Tibial artery (tissue), 4 donors: ENCODE measurements around the gene KIAA1671.

ENCODE experiments used
- DNase-seq, 2 donors: peaks; one replicate each; pipeline ENCODE4 v3.0.0-alpha.2; 2019
- H3K27ac ChIP-seq, 2 donors: fragments of 200-600 bp; sonication (generic) in 1 of 2; 1 replicate in 1 of 2; 2 replicates in 1 of 2; pipeline ENCODE4 v1.5.1; 2018 to 2019; ENCODE audit warnings: mild to moderate bottlenecking in 1 of 2
- H3K27me3 ChIP-seq, 2 donors: fragments of 200-600 bp; sonication (generic) in 1 of 2; one replicate each; pipeline versions ENCODE4 v1.5.1 to v1.6.0; 2016 to 2019
- H3K36me3 ChIP-seq, 3 donors: fragments of 200-600 bp; sonication (generic) in 2 of 3; one replicate each; pipeline ENCODE4 v1.5.1; 2016 to 2019; ENCODE audit warnings: mild to moderate bottlenecking in 2 of 3
- H3K4me1 ChIP-seq, 4 donors: fragments of 200-600 bp; sonication (generic) in 2 of 4; 1 replicate in 3 of 4; 2 replicates in 1 of 4; pipeline ENCODE4 v1.5.1; 2016 to 2019
- H3K4me3 ChIP-seq, 2 donors: fragments of 200-600 bp; sonication (generic) in 1 of 2; 1 replicate in 1 of 2; 2 replicates in 1 of 2; pipeline ENCODE4 v1.5.1; 2018 to 2019; ENCODE audit warnings: mild to moderate bottlenecking in 2 of 2
- H3K9me3 ChIP-seq, 3 donors: fragments of 200-600 bp; sonication (generic) in 1 of 3; one replicate each; pipeline ENCODE4 v1.5.1; 2016 to 2019
- intact Hi-C: fragments of 100-400 bp; cut with DNase I; formaldehyde crosslinking; loops from one replicate; pipeline ENCODE4 v1.15.0; 2023; ENCODE audit warnings: low total_unique reads
- TF ChIP-seq, protein P1 (sequence below), 2 experiments: fragments of 200-600 bp in 1 of 2; fragments of 450-650 bp in 1 of 2; IDR thresholded peaks; one replicate each; pipeline ENCODE4 v1.5.1; 2017 to 2019; ENCODE audit warnings: antibody characterized with exemption in 2 of 2, mild to moderate bottlenecking in 1 of 2, moderate library complexity in 1 of 2

The KIAA1671 gene

DNA sequence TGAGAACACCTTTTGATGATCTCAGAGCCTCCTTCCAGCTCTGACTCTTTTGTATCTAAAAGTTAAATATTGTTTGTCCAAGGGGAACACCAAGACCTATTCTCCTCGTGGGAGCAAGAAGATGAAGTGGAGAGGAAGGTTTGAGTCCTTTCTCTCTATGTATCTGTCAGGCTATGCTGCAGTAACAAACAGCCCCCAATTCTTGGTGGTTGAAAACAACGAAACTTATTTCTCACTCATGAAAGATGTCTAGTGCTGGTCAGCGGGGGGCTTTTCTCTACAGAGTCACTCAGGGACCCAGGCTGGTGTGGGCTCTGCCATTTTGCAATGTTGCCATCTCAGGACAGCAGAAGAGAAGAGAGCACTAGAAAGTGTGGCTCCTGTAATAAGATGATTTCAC is 260.7 kb downstream of the KIAA1671 start:
- no peak overlapping the region for H3K27ac ChIP-seq
- DNase-seq, result no peak
- no peaks in the 10 kb centered on the region for H3K27me3 ChIP-seq
- H3K4me1 ChIP-seq, result no peaks in the 10 kb centered on the region
- TF ChIP-seq, protein P1, sequence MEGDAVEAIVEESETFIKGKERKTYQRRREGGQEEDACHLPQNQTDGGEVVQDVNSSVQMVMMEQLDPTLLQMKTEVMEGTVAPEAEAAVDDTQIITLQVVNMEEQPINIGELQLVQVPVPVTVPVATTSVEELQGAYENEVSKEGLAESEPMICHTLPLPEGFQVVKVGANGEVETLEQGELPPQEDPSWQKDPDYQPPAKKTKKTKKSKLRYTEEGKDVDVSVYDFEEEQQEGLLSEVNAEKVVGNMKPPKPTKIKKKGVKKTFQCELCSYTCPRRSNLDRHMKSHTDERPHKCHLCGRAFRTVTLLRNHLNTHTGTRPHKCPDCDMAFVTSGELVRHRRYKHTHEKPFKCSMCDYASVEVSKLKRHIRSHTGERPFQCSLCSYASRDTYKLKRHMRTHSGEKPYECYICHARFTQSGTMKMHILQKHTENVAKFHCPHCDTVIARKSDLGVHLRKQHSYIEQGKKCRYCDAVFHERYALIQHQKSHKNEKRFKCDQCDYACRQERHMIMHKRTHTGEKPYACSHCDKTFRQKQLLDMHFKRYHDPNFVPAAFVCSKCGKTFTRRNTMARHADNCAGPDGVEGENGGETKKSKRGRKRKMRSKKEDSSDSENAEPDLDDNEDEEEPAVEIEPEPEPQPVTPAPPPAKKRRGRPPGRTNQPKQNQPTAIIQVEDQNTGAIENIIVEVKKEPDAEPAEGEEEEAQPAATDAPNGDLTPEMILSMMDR (IDR thresholded peaks at IDR 0.05), result no peak
- intact Hi-C loops, result no loop called here
- no peaks in the 10 kb centered on the region for H3K9me3 ChIP-seq
- no peak overlapping the region for H3K4me3 ChIP-seq
- H3K36me3 ChIP-seq, result no peaks in the 10 kb centered on the region

DNA sequence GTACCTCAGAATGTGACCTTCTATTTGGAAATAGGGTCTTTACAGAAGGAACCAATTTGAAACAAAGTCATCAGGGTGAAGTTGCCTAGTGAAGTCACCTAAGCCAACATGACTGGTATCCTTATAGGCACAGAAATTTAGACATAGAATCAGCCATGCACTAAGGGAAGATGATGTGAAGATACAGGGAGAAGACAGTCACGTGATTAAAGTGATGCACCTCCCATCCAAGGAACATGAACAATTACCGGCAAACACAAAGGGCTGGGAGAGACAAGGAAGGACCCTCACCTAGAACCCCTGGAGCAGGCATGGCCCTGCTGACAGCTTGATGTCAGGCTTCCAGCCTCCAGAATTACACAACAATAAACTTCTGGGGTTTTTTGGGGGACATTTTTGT is 263.7 kb downstream of the KIAA1671 start:
- H3K4me3 ChIP-seq, result no peak overlapping the region
- intact Hi-C loops, result no loop called here
- no peak overlapping the region for H3K27ac ChIP-seq
- TF ChIP-seq, protein P1 (IDR thresholded peaks at IDR 0.05), result no peak
- no peaks in the 10 kb centered on the region for H3K9me3 ChIP-seq
- no peaks in the 10 kb centered on the region for H3K4me1 ChIP-seq
- H3K36me3 ChIP-seq, result no peaks in the 10 kb centered on the region
- no peak for DNase-seq
- H3K27me3 ChIP-seq, result no peaks in the 10 kb centered on the region

DNA sequence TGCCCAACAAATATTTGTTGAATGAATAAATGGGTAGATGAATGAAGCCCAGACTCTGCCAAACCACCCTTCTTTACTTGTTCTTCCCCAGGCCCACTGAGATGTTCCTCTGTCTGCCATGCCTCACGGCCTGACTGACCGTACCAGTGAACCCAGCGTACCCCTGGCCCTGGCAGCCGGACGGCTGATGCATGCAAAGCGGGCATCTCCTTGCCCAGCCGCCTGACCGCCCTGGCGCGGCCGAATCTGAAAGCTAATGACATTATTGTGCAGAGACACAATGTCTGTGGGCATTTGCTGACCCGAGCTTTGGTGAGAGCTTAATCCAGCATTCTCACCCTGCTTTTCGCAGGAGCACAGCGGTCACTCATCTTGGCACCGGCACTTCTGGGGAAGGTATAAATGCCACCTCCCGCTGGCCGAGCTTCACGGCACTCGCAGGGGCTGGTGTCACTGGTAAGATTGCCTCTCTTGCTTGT is 266.7 kb downstream of the KIAA1671 start, which contains the start of gene CRYBB2:
CRYBB2 (plus strand) TSS at position 429 of the 479 bp plus-strand sequence. CDS start 1,791 bp downstream, outside the sequence.
- no peaks in the 10 kb centered on the region for H3K27me3 ChIP-seq
- H3K27ac ChIP-seq, result no peak within 1 kb of the TSS
- no peaks in the 10 kb centered on the region for H3K9me3 ChIP-seq
- H3K36me3 ChIP-seq, result no peaks in the 10 kb centered on the region
- no peak within 1 kb of the TSS for H3K4me3 ChIP-seq
- intact Hi-C loops, result no loop called here
- DNase-seq, result no peak
- TF ChIP-seq, protein P1 (IDR thresholded peaks at IDR 0.05), result no peak
- no peaks in the 10 kb centered on the region for H3K4me1 ChIP-seq

DNA sequence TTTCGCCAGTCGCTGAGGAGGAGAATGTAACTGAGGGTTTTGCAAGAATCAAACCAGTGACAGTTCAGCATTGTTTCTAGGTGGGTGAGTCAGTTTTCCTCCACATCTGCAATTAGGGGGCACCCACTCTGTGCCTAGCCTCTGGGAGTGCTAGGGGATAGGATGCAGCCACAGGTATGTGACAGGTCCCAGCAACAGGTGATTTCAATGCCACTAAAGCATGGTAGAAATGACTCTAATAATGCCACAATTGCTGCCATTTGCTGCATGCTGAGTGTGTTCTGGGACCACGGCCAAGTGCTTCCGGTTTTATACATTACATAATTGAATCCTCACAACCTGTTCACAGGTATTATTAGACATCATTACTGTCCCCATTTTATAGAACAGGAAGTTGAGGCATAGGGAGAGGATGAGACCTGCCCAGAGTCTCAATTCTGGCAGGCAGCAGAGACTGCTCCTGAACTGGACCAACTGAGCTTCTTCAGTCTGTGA is 267.5 kb downstream of the KIAA1671 start:
- H3K9me3 ChIP-seq, result no peaks in the 10 kb centered on the region
- H3K36me3 ChIP-seq, result no peaks in the 10 kb centered on the region
- intact Hi-C loops, result no loop called here
- no peak for DNase-seq
- no peaks in the 10 kb centered on the region for H3K27me3 ChIP-seq
- no peaks in the 10 kb centered on the region for H3K4me1 ChIP-seq
- no peak overlapping the region for H3K27ac ChIP-seq
- TF ChIP-seq, protein P1 (IDR thresholded peaks at IDR 0.05), result no peak
- no peak overlapping the region for H3K4me3 ChIP-seq

DNA sequence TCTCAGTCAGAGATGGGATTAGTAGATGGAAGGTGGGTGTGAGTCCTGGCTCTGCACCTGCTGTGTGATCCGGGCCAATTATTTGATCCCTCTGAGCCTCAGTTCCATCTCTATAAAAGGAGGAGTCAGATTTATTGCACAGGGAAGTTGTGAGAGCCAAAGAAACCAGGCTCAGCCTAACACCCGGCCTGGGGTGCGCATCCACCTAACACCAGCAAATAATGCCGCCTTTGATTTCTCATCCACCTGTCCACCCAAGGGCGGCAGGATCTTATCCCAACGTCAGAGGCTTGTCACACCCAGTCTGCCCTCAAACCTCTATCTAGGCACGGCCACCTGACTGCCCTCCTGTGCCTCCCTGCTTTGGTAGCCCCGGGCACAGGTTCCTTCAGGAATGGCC is 269.3 kb downstream of the KIAA1671 start:
- Histone ChIP-seq H3K9me3 (no peaks in the 10 kb centered on the region), H3K36me3 (no peaks in the 10 kb centered on the region), H3K4me3 (no peak overlapping the region), H3K27me3 (no peaks in the 10 kb centered on the region), H3K27ac (no peak overlapping the region), H3K4me1 (no peaks in the 10 kb centered on the region)
- TF ChIP-seq, protein P1 (IDR thresholded peaks at IDR 0.05), result no peak
- intact Hi-C loops, result no loop called here
- no peak for DNase-seq
